WTC11 (cell line): ENCODE results near the gene PDE4A. TPM values are rescaled to one million over a fixed set of nuclear protein-coding genes. Genes with fewer than 3 reads are reported as not detected.

Experiments
- ARID4B ChIP-seq: sonication (generic); formaldehyde crosslinking; IDR thresholded peaks from 2 replicates; pipeline ENCODE4 v1.8.0; 2023; ENCODE audit warnings: missing genetic modification reagents, mild to moderate bottlenecking, borderline replicate concordance
- ATF2 ChIP-seq: sonication (generic); formaldehyde crosslinking; IDR thresholded peaks from 2 replicates; pipeline ENCODE4 v1.8.1; 2022; ENCODE audit warnings: low read depth, missing genetic modification reagents, borderline replicate concordance
- ATF3 ChIP-seq: sonication (generic); formaldehyde crosslinking; conservative IDR thresholded peaks from 2 replicates; pipeline ENCODE4 v1.8.1; 2022; ENCODE audit warnings: mild to moderate bottlenecking, missing genetic modification reagents
- CREB1 ChIP-seq: sonication (generic); formaldehyde crosslinking; IDR thresholded peaks from 2 replicates; pipeline ENCODE4 v1.8.0; 2023; ENCODE audit warnings: mild to moderate bottlenecking, missing genetic modification reagents
- E2F1 ChIP-seq: sonication (generic); formaldehyde crosslinking; IDR thresholded peaks from 2 replicates; pipeline ENCODE4 v1.8.0; 2022; ENCODE audit warnings: mild to moderate bottlenecking, missing genetic modification reagents
- E2F4 ChIP-seq: sonication (generic); formaldehyde crosslinking; IDR thresholded peaks from 2 replicates; pipeline ENCODE4 v1.8.1; 2022; ENCODE audit warnings: low read depth, mild to moderate bottlenecking, moderate library complexity, missing genetic modification reagents, borderline replicate concordance
- ERG ChIP-seq: fragments of 250-450 bp; sonication (Bioruptor Pico); IDR thresholded peaks from 2 replicates; pipeline ENCODE4 v1.8.0; 2021; ENCODE audit warnings: mild to moderate bottlenecking
- FOXP4 ChIP-seq: sonication (generic); formaldehyde crosslinking; IDR thresholded peaks from 2 replicates; pipeline ENCODE4 v1.8.0; 2022; ENCODE audit warnings: mild to moderate bottlenecking, missing genetic modification reagents
- GABPB1 ChIP-seq: sonication (generic); formaldehyde crosslinking; IDR thresholded peaks from 2 replicates; pipeline ENCODE4 v1.8.1; 2023; ENCODE audit warnings: mild to moderate bottlenecking, missing genetic modification reagents
- GTF2I ChIP-seq: fragments of 250-450 bp; sonication (Bioruptor Pico); conservative IDR thresholded peaks from 2 replicates; pipeline ENCODE4 v1.4.0; 2021; ENCODE audit warnings: mild to moderate bottlenecking
- HMGA2 ChIP-seq: fragments of 250-450 bp; sonication (Bioruptor Pico); IDR thresholded peaks from 2 replicates; pipeline ENCODE4 v1.4.0; 2021; ENCODE audit warnings: mild to moderate bottlenecking, moderate library complexity
- JAZF1 ChIP-seq: fragments of 250-450 bp; sonication (Bioruptor Pico); IDR thresholded peaks from 2 replicates; pipeline ENCODE4 v1.9.0; 2021; ENCODE audit warnings: moderate library complexity, mild to moderate bottlenecking, inconsistent platforms
- JUN ChIP-seq: sonication (generic); formaldehyde crosslinking; IDR thresholded peaks from 2 replicates; pipeline ENCODE4 v1.8.0; 2023; ENCODE audit warnings: mild to moderate bottlenecking, missing genetic modification reagents
- KAT7 ChIP-seq: sonication (generic); formaldehyde crosslinking; IDR thresholded peaks from 2 replicates; pipeline ENCODE4 v1.8.1; 2023; ENCODE audit warnings: missing genetic modification reagents, mild to moderate bottlenecking, borderline replicate concordance
- NR2C2 ChIP-seq: sonication (generic); formaldehyde crosslinking; IDR thresholded peaks from 2 replicates; pipeline ENCODE4 v1.8.0; 2022; ENCODE audit warnings: mild to moderate bottlenecking, missing genetic modification reagents
- SMAD3 ChIP-seq: sonication (generic); formaldehyde crosslinking; IDR thresholded peaks from 2 replicates; pipeline ENCODE4 v1.8.0; 2022; ENCODE audit warnings: missing genetic modification reagents, mild to moderate bottlenecking, borderline replicate concordance
- SMAD4 ChIP-seq: sonication (generic); formaldehyde crosslinking; IDR thresholded peaks from 2 replicates; pipeline ENCODE4 v1.8.0; 2022; ENCODE audit warnings: mild to moderate bottlenecking, missing genetic modification reagents
- SOX15 ChIP-seq: fragments of 250-450 bp; sonication (Bioruptor Pico); IDR thresholded peaks from 2 replicates; pipeline ENCODE4 v1.9.0; 2021; ENCODE audit warnings: mild to moderate bottlenecking
- TEAD1 ChIP-seq: sonication (generic); formaldehyde crosslinking; IDR thresholded peaks from 2 replicates; pipeline ENCODE4 v1.8.0; 2022; ENCODE audit warnings: mild to moderate bottlenecking, missing genetic modification reagents
- USF2 ChIP-seq: sonication (generic); formaldehyde crosslinking; IDR thresholded peaks from 2 replicates; pipeline ENCODE4 v1.8.1; 2023; ENCODE audit warnings: mild to moderate bottlenecking, missing genetic modification reagents, moderate library complexity
- ZNF121 ChIP-seq: sonication (generic); formaldehyde crosslinking; IDR thresholded peaks from 2 replicates; pipeline ENCODE4 v1.8.0; 2023; ENCODE audit warnings: missing genetic modification reagents
- ZNF219 ChIP-seq: sonication (generic); formaldehyde crosslinking; IDR thresholded peaks from 2 replicates; pipeline ENCODE4 v1.8.0; 2023; ENCODE audit warnings: missing genetic modification reagents, mild to moderate bottlenecking, borderline replicate concordance
- ZNF317 ChIP-seq: sonication (generic); formaldehyde crosslinking; IDR thresholded peaks from 2 replicates; pipeline ENCODE4 v1.8.1; 2023; ENCODE audit warnings: low read depth, mild to moderate bottlenecking, moderate library complexity, missing genetic modification reagents, borderline replicate concordance
- ZNF396 ChIP-seq: fragments of 250-450 bp; sonication (Bioruptor Pico); IDR thresholded peaks from 2 replicates; pipeline ENCODE4 v1.8.0; 2021; ENCODE audit warnings: mild to moderate bottlenecking, moderate library complexity, borderline replicate concordance
- ZNF671 ChIP-seq: fragments of 250-450 bp; sonication (Bioruptor Pico); IDR thresholded peaks from 2 replicates; pipeline ENCODE4 v1.8.0; 2021; ENCODE audit warnings: mild to moderate bottlenecking
- total RNA-seq: library from RNA; stranded (reverse); gene quantifications from 3 replicates; pipeline ENCODE4 v1.2.3, GENCODE V29; 2021

PDE4A gene
- total RNA-seq, 1 experiment from 2014 or later = 5.9 TPM

GRCh38 chr19:10503002-10503789 lies 82.9 kb downstream of the PDE4A start, which contains the start of gene KEAP1 (continued):
- TF ChIP-seq SMAD4 (CRISPR knock-in tag) = 0 out of 2 replicates have a peak, but pooled peaks have one; percentile 45
- peak; percentile 74 for TF ChIP-seq E2F4 (CRISPR knock-in tag)
- TF ChIP-seq E2F1 (CRISPR knock-in tag) = no peak
- no peak for TF ChIP-seq HMGA2 (CRISPR knock-in tag)
- peak; percentile 56; the same call in 1 of the 2 replicates for TF ChIP-seq KAT7 (CRISPR knock-in tag)
- TF ChIP-seq JUN (CRISPR knock-in tag) = no peak
- TF ChIP-seq ZNF317 (CRISPR knock-in tag) = 0 out of 2 replicates have a peak, but pooled peaks have one; percentile 18
- no peak for TF ChIP-seq GABPB1 (CRISPR knock-in tag)
- TF ChIP-seq FOXP4 = peak; percentile 57; the same call in 1 of the 2 replicates
- TF ChIP-seq ARID4B (CRISPR knock-in tag) = peak; percentile 71; the same call in 1 of the 2 replicates
- no peak for TF ChIP-seq JAZF1 (CRISPR knock-in tag)
- TF ChIP-seq GTF2I (CRISPR knock-in tag) = no peak
- TF ChIP-seq TEAD1 (CRISPR knock-in tag) = no peak; the same call in 1 of the 2 replicates
- TF ChIP-seq ZNF396 = no peak
- no peak; the same call in 1 of the 2 replicates for TF ChIP-seq NR2C2 (CRISPR knock-in tag)
- no peak for TF ChIP-seq SMAD3 (CRISPR knock-in tag)
- TF ChIP-seq USF2 (CRISPR knock-in tag) = no peak
- no peak for TF ChIP-seq ERG (CRISPR knock-in tag)
- no peak for TF ChIP-seq CREB1 (CRISPR knock-in tag)
- no peak for TF ChIP-seq ZNF671 (CRISPR knock-in tag)
- no peak for TF ChIP-seq ATF3 (CRISPR knock-in tag)
- no peak for TF ChIP-seq ZNF219
- no peak for TF ChIP-seq SOX15 (CRISPR knock-in tag)
- TF ChIP-seq ATF2 (CRISPR knock-in tag) = no peak
- TF ChIP-seq ZNF121 (CRISPR knock-in tag) = no peak
